ENCODE data around the gene NDUFS3. TPM values are rescaled to one million over a fixed set of nuclear protein-coding genes. Genes with fewer than 3 reads are reported as not detected.
A peak's percentile ranks its signal among the peaks of the same experiment; 100 is the strongest.

Gene NDUFS3
- total and polyA plus RNA-seq, 2 experiments from 2014 or later = 79.1 to 232 TPM

DNA sequence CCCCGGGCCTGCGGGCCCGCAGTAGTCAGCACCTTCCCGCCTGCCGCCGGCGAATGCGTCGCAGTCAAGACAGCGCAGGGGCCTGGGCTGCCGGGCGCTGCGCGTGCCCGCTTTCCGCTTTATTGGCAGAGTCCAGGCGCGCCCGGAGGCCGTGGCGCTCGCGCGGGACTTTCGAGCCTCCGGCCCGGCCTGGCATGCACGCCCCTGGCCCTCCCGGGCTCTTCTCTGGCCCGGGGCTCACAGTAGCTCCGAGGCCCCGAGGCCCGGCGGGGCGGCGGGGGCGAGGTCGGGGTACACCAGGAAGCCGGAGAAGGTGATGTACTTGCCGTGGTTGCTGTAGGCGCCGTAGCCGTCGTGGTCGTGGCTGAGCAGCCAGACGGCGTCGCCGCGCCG lies 10.7 kb downstream of the NDUFS3 start:
- no peak overlapping the region for H3K4me3 ChIP-seq
- no peak overlapping the region for H3K27ac ChIP-seq
- peaks cover 5% of the 10 kb centered on the region for H3K36me3 ChIP-seq
- H3K4me1 ChIP-seq (ENCODE audit: low read depth) = peaks cover 3% of the 10 kb centered on the region
- no peaks in the 10 kb centered on the region for H3K27me3 ChIP-seq
- H3K9me3 ChIP-seq (ENCODE audit: low read depth) = no peaks in the 10 kb centered on the region
- TF ChIP-seq, protein P1, sequence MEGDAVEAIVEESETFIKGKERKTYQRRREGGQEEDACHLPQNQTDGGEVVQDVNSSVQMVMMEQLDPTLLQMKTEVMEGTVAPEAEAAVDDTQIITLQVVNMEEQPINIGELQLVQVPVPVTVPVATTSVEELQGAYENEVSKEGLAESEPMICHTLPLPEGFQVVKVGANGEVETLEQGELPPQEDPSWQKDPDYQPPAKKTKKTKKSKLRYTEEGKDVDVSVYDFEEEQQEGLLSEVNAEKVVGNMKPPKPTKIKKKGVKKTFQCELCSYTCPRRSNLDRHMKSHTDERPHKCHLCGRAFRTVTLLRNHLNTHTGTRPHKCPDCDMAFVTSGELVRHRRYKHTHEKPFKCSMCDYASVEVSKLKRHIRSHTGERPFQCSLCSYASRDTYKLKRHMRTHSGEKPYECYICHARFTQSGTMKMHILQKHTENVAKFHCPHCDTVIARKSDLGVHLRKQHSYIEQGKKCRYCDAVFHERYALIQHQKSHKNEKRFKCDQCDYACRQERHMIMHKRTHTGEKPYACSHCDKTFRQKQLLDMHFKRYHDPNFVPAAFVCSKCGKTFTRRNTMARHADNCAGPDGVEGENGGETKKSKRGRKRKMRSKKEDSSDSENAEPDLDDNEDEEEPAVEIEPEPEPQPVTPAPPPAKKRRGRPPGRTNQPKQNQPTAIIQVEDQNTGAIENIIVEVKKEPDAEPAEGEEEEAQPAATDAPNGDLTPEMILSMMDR (IDR thresholded peaks at IDR 0.05; ENCODE audit: low read depth, low read length) = no peak
- DNase-seq (ENCODE audit: low read depth in 1 of 2, low spot score in 1 of 2) = peak in 1 of 2 donors; percentile 46

- no peaks in the 10 kb centered on the region for H3K36me3 ChIP-seq
- TF ChIP-seq, protein P1 (IDR thresholded peaks at IDR 0.05; ENCODE audit: low read depth, low read length) = no peak
- H3K9me3 ChIP-seq (ENCODE audit: low read depth) = no peaks in the 10 kb centered on the region
- no peak overlapping the region for H3K27ac ChIP-seq
- H3K4me3 ChIP-seq = no peak overlapping the region
- DNase-seq (ENCODE audit: low read depth in 1 of 2, low spot score in 1 of 2) = peak in 1 of 2 donors; percentile 49
- H3K27me3 ChIP-seq = no peaks in the 10 kb centered on the region
- peaks cover 9% of the 10 kb centered on the region for H3K4me1 ChIP-seq (ENCODE audit: low read depth)
These were observed 11.3 kb downstream of the NDUFS3 start for GRCh38 chr11:47589977-47590861.

GRCh38 chr11:47591764-47592163 lies 12.9 kb downstream of the NDUFS3 start:
- Histone ChIP-seq H3K36me3 (no peaks in the 10 kb centered on the region), H3K27me3 (no peaks in the 10 kb centered on the region), H3K9me3 (ENCODE audit: low read depth) (no peaks in the 10 kb centered on the region), H3K27ac (peak overlapping the region; percentile 34), H3K4me1 (ENCODE audit: low read depth) (peaks cover 15% of the 10 kb centered on the region), H3K4me3 (no peak overlapping the region)
- DNase-seq (ENCODE audit: low read depth in 1 of 2, low spot score in 1 of 2) = no peak
- TF ChIP-seq, protein P1 (IDR thresholded peaks at IDR 0.05; ENCODE audit: low read depth, low read length) = no peak

DNA sequence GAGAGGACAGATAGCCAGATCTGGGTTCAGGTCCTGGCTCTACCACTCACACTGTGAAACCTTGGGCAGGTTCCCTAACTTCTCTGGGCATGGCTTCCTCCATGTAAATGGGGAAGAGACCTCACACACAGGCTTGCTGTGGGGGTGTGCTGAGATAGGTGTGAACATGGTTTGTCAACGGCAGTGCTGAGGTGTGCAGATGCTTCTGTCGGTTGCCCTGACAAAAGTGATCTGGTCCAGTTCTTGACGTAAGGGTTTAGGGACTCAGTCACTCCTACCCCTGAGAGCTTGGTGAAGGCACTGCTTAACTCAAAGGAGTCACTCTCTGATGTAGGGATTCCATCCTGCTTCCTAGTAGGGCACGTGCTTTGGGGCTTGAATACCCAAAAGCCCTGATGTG lies 13.4 kb downstream of the NDUFS3 start:
- TF ChIP-seq, protein P1 (IDR thresholded peaks at IDR 0.05; ENCODE audit: low read depth, low read length) = no peak
- no peak for DNase-seq (ENCODE audit: low read depth in 1 of 2, low spot score in 1 of 2)
- no peaks in the 10 kb centered on the region for H3K36me3 ChIP-seq
- H3K27me3 ChIP-seq = no peaks in the 10 kb centered on the region
- no peak overlapping the region for H3K27ac ChIP-seq
- H3K9me3 ChIP-seq (ENCODE audit: low read depth) = no peaks in the 10 kb centered on the region
- H3K4me1 ChIP-seq (ENCODE audit: low read depth) = peaks cover 15% of the 10 kb centered on the region
- no peak overlapping the region for H3K4me3 ChIP-seq

- Histone ChIP-seq H3K36me3 (no peaks in the 10 kb centered on the region), H3K4me3 (peak overlapping the region; percentile 55), H3K27ac (no peak overlapping the region), H3K27me3 (no peaks in the 10 kb centered on the region), H3K4me1 (ENCODE audit: low read depth) (peaks cover 15% of the 10 kb centered on the region), H3K9me3 (ENCODE audit: low read depth) (no peaks in the 10 kb centered on the region)
- TF ChIP-seq, protein P1 (IDR thresholded peaks at IDR 0.05; ENCODE audit: low read depth, low read length) = no peak
- no peak for DNase-seq (ENCODE audit: low read depth in 1 of 2, low spot score in 1 of 2)
These were observed 14.1 kb downstream of the NDUFS3 start for GRCh38 chr11:47592970-47593369.

All from cardiac muscle cell (in vitro differentiated cells and primary cell).